HCT116 (cell line): ENCODE results near the gene NTNG1. TPM values are rescaled to one million over a fixed set of nuclear protein-coding genes. Genes with fewer than 3 reads are reported as not detected.

Source experiments
- ATAC-seq: fragments of 200-7000 bp; cut with Tn5 transposase; 2 replicates; pipeline ENCODE4 v1.9.1; 2020; ENCODE audit warnings: mild to moderate bottlenecking, moderate library complexity
- BruUV-seq: library from RNA; stranded (reverse); fragments of 400-500 nt; replicated peaks from 2 replicates; lab custom pipeline; 2021; lab: Mats Ljungman, UMichigan
- CTCF ChIA-PET: fragments of 300-600 bp; sonication (Branson Sonifier 250); formaldehyde crosslinking; loops from one replicate; lab custom pipeline; 2021; ENCODE audit warnings: antibody characterized with exemption; lab: Charles Lee
- POLR2A ChIA-PET: fragments of 300-600, 350-600 bp; sonication (Branson Sonifier 250); formaldehyde crosslinking; loops from one replicate; lab custom pipeline; 2021; ENCODE audit warnings: antibody characterized with exemption; lab: Charles Lee
- RAD21 ChIA-PET, 2 experiments: fragments of 300-600 bp; sonication (Branson Sonifier 250); formaldehyde crosslinking; loops; one replicate each; lab custom pipeline; 2023; ENCODE audit warnings: low total read pairs in 2 of 2; ENCODE audit not compliant: uncharacterized antibody in 2 of 2, unreplicated experiment in 2 of 2, low non-redundant PET in 1 of 2; lab: Charles Lee
- DNase-seq: peaks from one replicate; pipeline ENCODE4 v3.0.0-alpha.2; 2010; ENCODE audit warnings: low read depth, low spot score
- H2AFZ ChIP-seq: fragments of 200-600 bp; shearing (Covaris generic), sonication (generic); 2 replicates; pipeline ENCODE4 v1.6.1; 2017; ENCODE audit warnings: low read depth, mixed run types, mixed read lengths, antibody characterized with exemption, low read length; ENCODE audit not compliant: poor library complexity, severe bottlenecking
- H3K27ac ChIP-seq: 2 replicates; pipeline ENCODE4 v1.5.1; 2012; ENCODE audit warnings: low read depth, low read length
- H3K27me3 ChIP-seq: fragments of 200-600 bp; sonication (generic); 2 replicates; pipeline ENCODE4 v1.6.1; 2016; ENCODE audit warnings: mixed run types, low read length, mixed read lengths; ENCODE audit not compliant: insufficient read depth
- H3K36me3 ChIP-seq, 2 experiments: fragments of 200-500 bp in 1 of 2; fragments of 200-600 bp in 1 of 2; sonication (Bioruptor generic) in 1 of 2; sonication (generic) in 1 of 2; 2 replicates each; pipeline versions ENCODE4 v1.5.1 to v1.6.1; 2014 to 2016; ENCODE audit warnings: low read length in 2 of 2, inconsistent platforms in 1 of 2, mixed read lengths in 1 of 2, mixed run types in 1 of 2; ENCODE audit not compliant: insufficient read depth in 2 of 2, control insufficient read depth in 1 of 2
- H3K4me1 ChIP-seq, 2 experiments: fragments of 200-600 bp in 1 of 2; sonication (generic) in 1 of 2; 2 replicates each; pipeline versions ENCODE4 v1.5.1 to v1.6.1; 2012 to 2017; ENCODE audit warnings: low read length in 2 of 2, inconsistent platforms in 1 of 2, mild to moderate bottlenecking in 1 of 2, mixed read lengths in 1 of 2, mixed run types in 1 of 2, moderate library complexity in 1 of 2; ENCODE audit not compliant: insufficient read depth in 2 of 2, control insufficient read depth in 1 of 2
- H3K4me2 ChIP-seq: fragments of 200-600 bp; sonication (generic); 2 replicates; pipeline ENCODE4 v1.6.1; 2017; ENCODE audit warnings: mixed run types, low read length, mixed read lengths
- H3K4me3 ChIP-seq, 2 experiments: fragments of 200-600 bp in 1 of 2; sonication (generic) in 1 of 2; replicated peaks in 1 of 2; 2 replicates each; pipeline ENCODE4 v1.5.1; 2011 to 2016; ENCODE audit warnings: low read length in 2 of 2, control low read depth in 1 of 2, low read depth in 1 of 2, mild to moderate bottlenecking in 1 of 2, mixed read lengths in 1 of 2, mixed run types in 1 of 2
- H3K79me2 ChIP-seq: fragments of 200-600 bp; sonication (generic); 2 replicates; pipeline ENCODE4 v1.6.1; 2017; ENCODE audit warnings: mild to moderate bottlenecking, mixed run types, low read length, moderate library complexity, mixed read lengths; ENCODE audit not compliant: insufficient read depth
- H3K9ac ChIP-seq: fragments of 200-600 bp; sonication (generic); 2 replicates; pipeline ENCODE4 v1.6.1; 2016; ENCODE audit warnings: low read length, mixed read lengths
- H3K9me2 ChIP-seq: fragments of 200-600 bp; sonication (generic), shearing (Covaris generic); 2 replicates; pipeline ENCODE4 v1.6.1; 2017; ENCODE audit warnings: mixed run types, mild to moderate bottlenecking, moderate library complexity; ENCODE audit not compliant: insufficient read depth
- H3K9me3 ChIP-seq, 2 experiments: fragments of 200-500 bp in 1 of 2; fragments of 200-600 bp in 1 of 2; sonication (Bioruptor generic) in 1 of 2; sonication (generic) in 1 of 2; 2 replicates each; pipeline ENCODE4 v1.6.1; 2014 to 2017; ENCODE audit warnings: low read length in 2 of 2, mixed read lengths in 2 of 2, inconsistent platforms in 1 of 2, low read depth in 1 of 2, mild to moderate bottlenecking in 1 of 2, mixed run types in 1 of 2, moderate library complexity in 1 of 2; ENCODE audit not compliant: control insufficient read depth in 1 of 2, insufficient read depth in 1 of 2
- H4K20me1 ChIP-seq: fragments of 200-600 bp; sonication (generic), shearing (Covaris generic); 2 replicates; pipeline ENCODE4 v1.6.1; 2017; ENCODE audit warnings: mixed run types, mild to moderate bottlenecking, moderate library complexity; ENCODE audit not compliant: insufficient read depth
- CBX3 ChIP-seq: IDR thresholded peaks from 2 replicates; pipeline ENCODE4 v1.6.1; 2012; ENCODE audit warnings: low read depth
- CEBPB ChIP-seq: IDR thresholded peaks from 2 replicates; pipeline ENCODE4 v1.6.1; 2012; ENCODE audit warnings: low read depth
- CTCF ChIP-seq, 3 experiments: fragments of 200-600 bp in 1 of 3; sonication (generic) in 1 of 3; IDR thresholded peaks in 2 of 3; conservative IDR thresholded peaks in 1 of 3; 2 replicates each; pipeline ENCODE4 v1.5.1; 2012 to 2017; ENCODE audit warnings: low read depth in 2 of 3, low read length in 2 of 3, antibody characterized with exemption in 1 of 3, borderline replicate concordance in 1 of 3, control low read depth in 1 of 3, mild to moderate bottlenecking in 1 of 3, mixed read lengths in 1 of 3, mixed run types in 1 of 3, moderate library complexity in 1 of 3; ENCODE audit not compliant: insufficient read depth in 1 of 3
- EGR1 ChIP-seq: IDR thresholded peaks from 2 replicates; pipeline ENCODE4 v1.6.1; 2012; ENCODE audit warnings: low read depth
- EZH2phosphoT487 ChIP-seq: fragments of 200-600 bp; IDR thresholded peaks from 2 replicates; pipeline ENCODE4 v1.6.1; 2018; ENCODE audit warnings: antibody characterized with exemption, borderline replicate concordance
- FOSL1 ChIP-seq: IDR thresholded peaks from 2 replicates; pipeline ENCODE4 v1.6.1; 2012; ENCODE audit warnings: low read depth
- JUND ChIP-seq: IDR thresholded peaks from 2 replicates; pipeline ENCODE4 v1.6.1; 2012
- MAX ChIP-seq: IDR thresholded peaks from 2 replicates; pipeline ENCODE4 v1.6.1; 2012
- POLR2A ChIP-seq: IDR thresholded peaks from 2 replicates; pipeline ENCODE4 v1.7.0; 2011; ENCODE audit warnings: borderline replicate concordance; ENCODE audit not compliant: insufficient read depth, insufficient read length; ENCODE audit errors: extremely low read depth
- POLR2AphosphoS5 ChIP-seq: IDR thresholded peaks from 2 replicates; pipeline ENCODE4 v1.6.1; 2011; ENCODE audit warnings: mild to moderate bottlenecking, low read depth, low read length, moderate library complexity
- RAD21 ChIP-seq: IDR thresholded peaks from 2 replicates; pipeline ENCODE4 v1.6.1; 2012; ENCODE audit warnings: low read depth, mild to moderate bottlenecking
- REST ChIP-seq: IDR thresholded peaks from 2 replicates; pipeline ENCODE4 v1.6.1; 2012; ENCODE audit warnings: low read depth
- YY1 ChIP-seq: IDR thresholded peaks from 2 replicates; pipeline ENCODE4 v1.6.1; 2011; ENCODE audit warnings: low read length, low read depth, moderate library complexity, mild to moderate bottlenecking; ENCODE audit not compliant: insufficient replicate concordance; ENCODE audit errors: extremely low read depth
- ZBTB33 ChIP-seq: IDR thresholded peaks from 2 replicates; pipeline ENCODE4 v1.6.1; 2011; ENCODE audit warnings: mild to moderate bottlenecking, low read length, moderate library complexity; ENCODE audit not compliant: insufficient replicate concordance; ENCODE audit errors: extremely low read depth
- intact Hi-C: fragments of 100-400 bp; cut with micrococcal nuclease; formaldehyde crosslinking; loops from 2 replicates; pipeline ENCODE4 v1.10.0; 2022
- total RNA-seq: library from RNA; stranded (reverse); gene quantifications from one replicate; pipeline ENCODE4 v1.2.1, GENCODE V29; 2021; ENCODE audit not compliant: unreplicated experiment

NTNG1 gene
- total RNA-seq, 1 experiment from 2014 or later: not detected

GRCh38 chr1:107526524-107527198, 385.8 kb downstream of the NTNG1 start:
- intact Hi-C loops: no loop called here
- no peaks in the 10 kb centered on the region for H4K20me1 ChIP-seq
- TF ChIP-seq POLR2A (no peak), POLR2AphosphoS5 (no peak), JUND (no peak), RAD21 (no peak), EGR1 (no peak), MAX (no peak), CEBPB (no peak), FOSL1 (no peak), EZH2phosphoT487 (no peak), ZBTB33 (no peak), YY1 (no peak), CTCF (IDR thresholded peaks at IDR 0.05 in 2 of 3, conservative IDR thresholded peaks at IDR 0.05 in 1 of 3; ENCODE audit: borderline replicate concordance in 1 of 3, insufficient read depth in 1 of 3, low read depth in 2 of 3, low read length in 2 of 3) (no peak), REST (no peak), CBX3 (no peak)
- H3K4me3 ChIP-seq: no peak overlapping the region
- DNase-seq: no peak
- H3K9me3 ChIP-seq: peaks cover 0 to 12% of the 10 kb centered on the region in 2 experiments; a peak in 2 of 4 replicates
- no peak overlapping the region for H3K27ac ChIP-seq
- no TSS peak for BruUV-seq
- ATAC-seq: no peak
- ChIA-PET RAD21 (no interaction called here), POLR2A (no interaction called here), CTCF (no interaction called here)
- H3K9ac ChIP-seq: no peak overlapping the region
- H3K9me2 ChIP-seq: no peaks in the 10 kb centered on the region
- no peaks in the 10 kb centered on the region for H3K79me2 ChIP-seq
- no peaks in the 10 kb centered on the region for H3K36me3 ChIP-seq
- no peak overlapping the region for H3K4me2 ChIP-seq
- no peaks in the 10 kb centered on the region for H3K27me3 ChIP-seq
- H2AFZ ChIP-seq: no peak overlapping the region
- no peaks in the 10 kb centered on the region for H3K4me1 ChIP-seq
